Measurements from ENCODE around the gene BTBD1.
"Not testable (repeated sequence)": the region's sequence is repeated elsewhere in the genome, so short reads cannot be mapped to it uniquely, and the experiment has no call there.

BTBD1 gene

GRCh38 chr15:83094583-83094982, 27.5 kb upstream of the BTBD1 start:
- DNase-seq (ENCODE audit: low read depth in 1 of 2, low spot score in 1 of 2), result no peak

GRCh38 chr15:83092309-83092976, 25.4 kb upstream of the BTBD1 start:
- no peak for DNase-seq (ENCODE audit: low read depth in 1 of 2, low spot score in 1 of 2)

GRCh38 chr15:83091965-83092308, 24.9 kb upstream of the BTBD1 start:
- DNase-seq (ENCODE audit: low read depth in 1 of 2, low spot score in 1 of 2), result not testable (repeated sequence)

- DNase-seq (ENCODE audit: low read depth in 1 of 2, low spot score in 1 of 2), result no peak
Measured at GRCh38 chr15:83090465-83090864, 23.4 kb upstream of the BTBD1 start.

- DNase-seq (ENCODE audit: low read depth in 1 of 2, low spot score in 1 of 2), result no peak
Measured at GRCh38 chr15:83088876-83089275, 21.8 kb upstream of the BTBD1 start.

GRCh38 chr15:83087576-83087975, 20.5 kb upstream of the BTBD1 start:
- no peak for DNase-seq (ENCODE audit: low read depth in 1 of 2, low spot score in 1 of 2)

- not testable (repeated sequence) for DNase-seq (ENCODE audit: low read depth in 1 of 2, low spot score in 1 of 2)
Measured at GRCh38 chr15:83085864-83086552, 19.0 kb upstream of the BTBD1 start.

- not testable (repeated sequence) for DNase-seq (ENCODE audit: low read depth in 1 of 2, low spot score in 1 of 2)
Measured at GRCh38 chr15:83085461-83085860, 18.4 kb upstream of the BTBD1 start.

GRCh38 chr15:83082730-83083386, 15.8 kb upstream of the BTBD1 start:
- DNase-seq (ENCODE audit: low read depth in 1 of 2, low spot score in 1 of 2), result no peak

- no peak for DNase-seq (ENCODE audit: low read depth in 1 of 2, low spot score in 1 of 2)
Measured at GRCh38 chr15:83081256-83082014, 14.4 kb upstream of the BTBD1 start.

GRCh38 chr15:83078712-83079111, 11.7 kb upstream of the BTBD1 start:
- no peak for DNase-seq (ENCODE audit: low read depth in 1 of 2, low spot score in 1 of 2)

- no peak for DNase-seq (ENCODE audit: low read depth in 1 of 2, low spot score in 1 of 2)
Measured at GRCh38 chr15:83077491-83078230, 10.6 kb upstream of the BTBD1 start.

- not testable (repeated sequence) for DNase-seq (ENCODE audit: low read depth in 1 of 2, low spot score in 1 of 2)
Measured at GRCh38 chr15:83069211-83069642, 2.2 kb upstream of the BTBD1 start.

- no peak for DNase-seq (ENCODE audit: low read depth in 1 of 2, low spot score in 1 of 2)
Measured at GRCh38 chr15:83068054-83068453, 1.0 kb upstream of the BTBD1 start.

- no peak for DNase-seq (ENCODE audit: low read depth in 1 of 2, low spot score in 1 of 2)
Measured at GRCh38 chr15:83067638-83067962, 548 bp upstream of the BTBD1 start.

- DNase-seq (ENCODE audit: low read depth in 1 of 2, low spot score in 1 of 2), result no peak
Measured at GRCh38 chr15:83066034-83066733, 868 bp downstream of the BTBD1 start.

GRCh38 chr15:83065431-83065830, 1.6 kb downstream of the BTBD1 start:
- DNase-seq (ENCODE audit: low read depth in 1 of 2, low spot score in 1 of 2), result no peak

- no peak for DNase-seq (ENCODE audit: low read depth in 1 of 2, low spot score in 1 of 2)
Measured at GRCh38 chr15:83064859-83065258, 2.2 kb downstream of the BTBD1 start.

GRCh38 chr15:83063551-83063950, 3.5 kb downstream of the BTBD1 start:
- DNase-seq (ENCODE audit: low read depth in 1 of 2, low spot score in 1 of 2), result no peak

GRCh38 chr15:83062768-83063180, 4.3 kb downstream of the BTBD1 start:
- DNase-seq (ENCODE audit: low read depth in 1 of 2, low spot score in 1 of 2), result no peak

Measured in stimulated activated CD4-positive, alpha-beta T cell treated with anti-CD3 and anti-CD28 coated beads, Interleukin-15, amount 100 ng/mL, for 1 hour (primary cell).